Dermis blood vessel endothelial cell (primary cell): ENCODE data around the gene GNA14. TPM values are rescaled to one million over a fixed set of nuclear protein-coding genes. Genes with fewer than 3 reads are reported as not detected.
"Not testable (repeated sequence)": the region's sequence is repeated elsewhere in the genome, so short reads cannot be mapped to it uniquely, and the experiment has no call there.

Experiments used
- DNase-seq: peaks from one replicate; pipeline ENCODE4 v3.0.0; 2010
- total RNA-seq: library from RNA; depleted of rRNA; stranded (reverse); fragments of >200 nt; gene quantifications from 2 replicates; pipeline ENCODE4 v1.2.3, GENCODE V29; 2014

GNA14 gene
- total RNA-seq, result 16.8 and 34.9 TPM in 2 replicates

DNA sequence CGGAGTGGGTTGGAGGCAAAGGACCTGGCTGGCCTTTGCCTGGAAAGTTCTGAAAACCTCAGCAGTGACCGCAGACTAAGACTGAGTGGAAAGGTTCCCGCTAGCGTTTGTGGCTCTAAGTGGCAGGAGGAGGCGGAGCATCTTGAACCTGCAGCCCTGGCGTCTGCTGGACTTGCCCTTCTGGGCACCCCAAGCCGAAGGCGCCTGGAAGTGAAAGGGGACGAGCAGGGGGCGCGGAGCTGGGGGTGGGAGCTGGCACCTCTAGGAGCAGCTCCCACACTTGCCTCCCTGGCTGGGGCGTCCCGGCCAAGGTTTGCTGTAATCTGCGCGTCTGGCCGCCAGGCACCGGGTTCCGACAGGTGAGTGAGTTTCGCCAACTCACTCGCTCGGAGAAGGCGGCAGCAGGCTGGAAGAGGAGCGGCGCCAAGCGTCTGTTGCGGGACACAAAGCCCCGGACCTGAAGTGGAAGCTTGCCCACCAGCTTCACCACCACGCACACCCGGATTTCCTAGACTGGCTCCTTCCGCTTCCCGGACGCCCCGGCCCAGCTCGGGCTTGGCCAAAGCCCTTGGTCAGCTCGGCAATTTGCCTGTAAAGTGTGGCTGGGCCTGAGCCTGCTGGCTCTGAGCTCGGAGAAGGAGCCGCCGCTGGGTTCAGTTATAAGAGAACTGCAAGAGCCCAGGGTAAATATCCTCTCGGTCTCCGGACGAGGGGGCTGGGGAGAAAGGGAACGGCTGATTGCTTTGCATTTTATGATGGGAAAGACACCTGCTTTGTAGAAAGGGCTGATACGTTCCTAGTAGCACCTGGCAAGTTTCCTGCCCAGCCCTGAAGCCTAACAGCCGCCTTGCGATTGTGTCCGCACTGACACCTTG lies at the start of gene GNA14:
TSS of gene GNA14 (minus strand) at position 89 of the 875 bp plus-strand sequence. CDS start 529 bp downstream, outside the sequence.
- DNase-seq, result peak; percentile 60

DNA sequence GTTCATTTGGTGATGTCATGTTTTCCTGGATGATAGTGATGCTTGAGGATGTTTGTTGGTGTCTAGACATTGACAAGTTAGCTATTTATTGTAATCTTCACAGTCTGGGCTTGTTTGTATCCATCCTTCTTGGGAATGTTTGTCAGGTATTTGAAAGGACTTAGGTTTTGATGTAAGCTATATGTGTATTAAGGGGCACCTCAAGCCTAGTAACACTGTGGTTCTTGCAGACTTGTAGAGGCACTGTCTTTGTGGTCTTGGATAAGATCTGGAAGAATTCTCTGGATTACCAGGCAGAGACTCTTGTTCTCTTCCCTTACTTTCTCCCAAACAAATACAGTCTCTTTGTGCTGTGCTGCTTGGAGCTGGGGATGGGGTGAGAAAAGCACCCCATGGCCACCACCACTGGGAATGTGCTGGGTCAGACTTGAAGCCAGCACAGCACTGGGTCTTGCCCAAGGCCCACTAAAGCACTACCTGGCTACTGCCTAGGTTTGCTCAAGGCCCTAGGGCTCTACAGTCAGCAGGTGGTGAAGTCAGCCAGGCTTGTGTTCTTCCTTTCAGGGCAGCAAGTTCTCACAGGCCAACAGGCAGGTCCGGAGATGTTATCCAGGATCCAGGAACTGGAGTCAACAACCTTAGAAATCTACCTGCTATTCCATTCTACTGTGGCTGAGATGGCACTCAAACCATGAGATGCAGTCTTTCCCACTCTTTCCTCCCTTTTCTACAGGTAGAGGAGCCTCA lies 49.3 kb upstream of the GNA14 start:
- no peak for DNase-seq

DNA sequence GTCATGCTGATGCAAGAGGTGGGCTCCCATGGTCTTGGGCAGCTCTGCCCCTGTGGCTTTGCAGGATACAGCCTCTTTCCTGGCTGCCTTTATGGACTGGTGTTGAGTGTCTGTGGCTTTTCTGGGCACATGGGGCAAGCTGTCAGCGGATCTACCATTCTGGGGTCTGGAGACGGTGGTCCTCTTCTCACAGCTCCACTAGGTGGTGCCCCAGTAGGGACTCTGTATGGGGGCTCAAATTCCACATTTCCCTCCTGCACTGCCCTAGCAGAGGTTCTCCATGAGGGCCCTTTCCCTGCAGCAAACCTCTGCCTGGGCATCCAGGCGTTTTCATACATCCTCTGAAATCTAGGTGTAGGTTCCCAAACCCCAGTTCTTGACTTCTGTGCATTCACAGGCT lies 42.6 kb upstream of the GNA14 start:
- DNase-seq, result not testable (repeated sequence)

DNA sequence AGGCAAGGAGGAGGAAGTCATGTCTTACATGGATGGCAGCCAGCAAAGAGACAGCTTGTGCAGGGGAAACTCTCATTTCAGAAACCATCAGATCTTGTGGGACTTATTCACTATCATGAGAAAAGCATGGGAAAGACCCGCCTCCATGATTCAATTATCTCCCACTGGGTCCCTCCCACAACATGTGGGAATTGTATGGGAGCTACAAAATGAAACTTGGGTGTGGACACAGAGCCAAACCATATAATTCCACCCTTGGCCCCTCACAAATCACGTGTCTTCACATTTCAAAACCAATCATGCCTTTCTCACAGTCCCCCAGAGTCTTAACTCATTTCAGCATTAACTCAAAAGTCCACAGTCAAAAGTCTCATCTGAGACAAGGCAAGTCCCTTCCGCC lies 42.0 kb upstream of the GNA14 start:
- not testable (repeated sequence) for DNase-seq

DNA sequence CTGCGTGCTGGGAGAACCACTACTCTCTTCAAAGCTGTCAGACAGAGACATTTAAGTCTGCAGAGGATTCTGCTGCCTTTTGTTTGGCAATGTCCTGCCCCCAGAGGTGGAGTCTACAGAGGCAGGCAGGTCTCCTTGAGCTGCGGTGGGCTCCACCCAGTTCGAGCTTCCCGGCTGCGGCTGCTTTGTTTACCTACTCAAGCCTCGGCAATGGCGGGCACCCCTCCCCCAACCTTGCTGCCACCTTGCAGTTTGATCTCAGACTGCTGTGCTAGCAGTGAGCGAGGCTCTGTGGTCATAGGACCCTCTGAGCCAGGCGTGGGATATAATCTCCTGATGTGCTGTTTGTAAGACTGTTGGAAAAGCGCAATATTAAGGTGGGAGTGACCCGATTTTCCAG lies 39.6 kb upstream of the GNA14 start:
- not testable (repeated sequence) for DNase-seq

DNA sequence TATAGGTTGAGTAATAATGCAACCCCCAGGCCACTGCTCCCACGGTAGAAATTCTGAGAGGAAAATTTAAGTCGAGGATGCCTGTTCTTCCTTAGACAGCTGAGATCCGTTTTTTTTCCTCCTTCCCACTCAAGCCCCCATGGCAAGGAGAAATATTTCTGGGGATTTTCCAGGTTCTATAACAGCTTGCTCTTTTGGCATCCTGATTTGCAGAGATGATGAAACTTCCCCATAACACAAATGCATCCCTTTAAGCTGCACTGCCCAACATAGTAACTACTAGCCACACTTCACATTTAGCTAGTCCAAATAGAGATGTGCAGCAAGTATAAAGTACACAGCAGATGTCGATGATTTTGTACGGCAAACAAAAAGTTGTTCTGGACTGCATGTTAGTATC lies 32.5 kb upstream of the GNA14 start:
- no peak for DNase-seq

DNA sequence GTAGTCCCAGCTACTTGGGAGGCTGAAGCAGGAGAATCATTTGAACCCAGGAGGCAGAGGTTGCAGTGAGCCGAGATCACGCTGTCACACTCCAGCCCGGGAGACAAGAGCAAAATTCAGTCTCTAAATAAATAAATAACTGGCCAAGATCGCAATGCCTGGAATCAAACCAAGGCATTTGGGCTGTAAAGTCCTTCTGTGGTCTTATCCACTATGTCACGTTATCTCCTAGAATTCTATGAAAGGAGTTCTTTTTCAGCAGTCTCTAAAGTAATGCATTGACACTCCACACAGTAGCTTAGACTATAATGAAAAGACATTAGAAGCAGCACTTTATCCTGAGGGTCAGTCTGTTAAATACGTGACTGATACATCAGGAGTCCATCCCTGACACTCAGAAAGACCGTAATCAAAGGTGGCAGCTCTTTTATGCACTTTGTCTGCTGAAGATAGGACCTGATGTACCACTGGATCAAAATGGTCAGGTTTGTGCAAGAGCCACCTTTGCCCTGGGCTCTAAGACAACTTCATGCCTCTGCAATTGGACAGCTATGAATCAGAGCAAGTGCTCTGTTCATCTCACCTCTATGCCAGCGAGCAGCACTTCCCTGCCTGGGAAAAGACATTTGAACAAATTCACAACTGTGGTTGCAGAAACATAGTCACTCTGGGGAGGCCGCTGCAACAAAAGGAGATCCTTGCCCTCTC lies 31.7 kb upstream of the GNA14 start:
- DNase-seq, result no peak

DNA sequence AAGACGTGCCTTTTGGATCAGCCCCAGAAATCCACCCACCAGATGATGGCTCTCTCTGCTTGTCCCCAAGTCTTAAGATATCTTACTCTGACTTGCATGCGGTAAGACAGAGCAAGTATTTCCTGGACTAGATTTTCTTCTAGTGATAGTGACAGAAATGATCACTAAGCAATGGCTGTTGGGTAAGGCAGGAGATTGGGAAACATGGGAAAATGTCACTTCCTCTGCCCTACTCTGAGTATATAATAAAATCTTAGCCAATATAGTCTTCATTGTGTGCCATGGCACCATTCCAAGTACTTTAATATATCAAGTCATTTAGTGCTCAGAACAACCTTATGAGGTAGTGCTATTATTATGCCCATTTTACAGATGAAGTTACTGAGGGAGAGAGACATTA lies 31.0 kb upstream of the GNA14 start:
- DNase-seq, result peak; percentile 43

DNA sequence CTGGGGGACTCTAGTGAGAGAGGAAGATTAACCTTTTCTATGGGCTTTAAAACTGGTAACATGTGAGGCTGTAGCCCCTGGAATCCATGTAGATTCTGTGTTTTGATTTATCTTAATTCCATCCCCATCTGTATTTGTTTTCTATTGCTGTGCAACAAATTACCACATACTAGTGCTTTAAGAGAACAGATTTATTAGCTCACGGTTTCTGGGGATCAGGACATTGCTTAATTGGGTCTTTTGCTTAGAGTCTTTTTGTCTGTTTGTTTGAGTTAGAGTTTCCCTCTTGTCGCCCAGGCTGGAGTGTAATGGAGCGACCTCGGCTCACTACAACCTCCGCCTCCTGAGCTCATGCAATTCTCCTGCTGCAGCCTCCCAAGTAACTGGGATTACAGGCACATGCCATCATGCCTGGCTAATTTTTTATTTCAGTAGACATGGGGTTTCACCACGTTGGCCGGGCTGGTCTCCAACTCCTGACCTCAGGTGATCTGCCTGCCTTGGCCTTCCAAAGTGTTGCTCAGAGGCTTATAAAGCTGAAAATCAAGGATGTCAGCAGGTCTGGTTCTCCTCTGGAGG lies 29.9 kb upstream of the GNA14 start:
- no peak for DNase-seq

DNA sequence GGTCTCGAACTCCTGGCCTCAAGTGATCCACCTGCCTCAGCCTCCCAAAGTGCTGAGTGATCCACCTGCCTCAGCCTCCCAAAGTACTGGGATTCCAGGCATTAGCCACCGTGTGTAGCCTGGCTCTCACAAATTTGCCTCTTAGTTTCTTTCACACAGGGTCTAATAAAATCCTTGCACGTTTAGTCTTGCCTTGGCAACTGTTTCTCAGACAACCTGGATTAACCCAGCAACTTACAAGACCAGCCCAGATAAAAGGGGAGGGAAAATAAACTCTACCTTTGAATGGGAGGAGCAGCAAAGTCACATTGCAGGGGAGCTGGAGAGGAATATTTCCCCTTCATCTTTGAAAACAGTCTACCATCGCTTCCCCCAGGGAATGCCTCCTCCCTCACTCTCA lies 29.3 kb upstream of the GNA14 start:
- DNase-seq, result no peak

DNA sequence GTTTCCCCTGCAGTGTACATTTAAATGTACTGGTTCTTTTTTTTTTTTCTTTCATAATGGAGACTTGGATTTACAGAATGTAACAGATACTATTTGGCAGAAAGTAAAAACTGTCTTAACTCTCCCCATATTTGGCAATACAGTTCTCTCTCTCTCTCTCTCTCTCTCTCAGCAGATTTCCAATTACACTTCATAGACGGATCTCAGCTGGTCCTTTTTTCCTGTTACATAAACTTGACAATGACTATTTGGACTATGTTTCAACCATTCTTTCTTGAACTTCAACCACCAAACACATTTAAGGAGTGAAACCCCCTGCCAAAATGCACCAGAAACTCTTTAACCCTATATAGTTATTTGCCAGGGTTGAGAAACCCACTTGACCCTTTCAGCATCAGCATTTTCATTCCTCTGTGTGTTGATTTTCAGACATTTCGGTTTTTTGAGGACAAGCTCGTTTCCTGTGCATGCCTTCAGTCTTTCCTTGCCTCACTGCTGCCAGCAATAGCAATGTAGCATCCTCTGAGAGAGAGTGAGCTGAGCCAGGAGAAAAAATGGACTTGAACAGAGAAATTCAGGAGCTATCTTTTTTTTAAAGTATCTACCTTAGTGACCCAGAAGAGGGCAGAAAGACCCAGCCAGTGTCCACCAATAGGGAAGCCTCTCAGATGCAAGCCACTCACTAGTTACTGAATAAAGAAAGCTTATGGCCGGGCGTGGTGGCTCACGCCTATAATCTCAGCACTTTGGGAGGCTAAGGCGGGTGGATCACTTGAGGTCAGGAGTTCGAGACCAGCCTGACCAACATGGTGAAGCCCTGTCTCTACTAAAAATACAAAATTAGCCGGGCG lies 26.0 kb upstream of the GNA14 start:
- no peak for DNase-seq

DNA sequence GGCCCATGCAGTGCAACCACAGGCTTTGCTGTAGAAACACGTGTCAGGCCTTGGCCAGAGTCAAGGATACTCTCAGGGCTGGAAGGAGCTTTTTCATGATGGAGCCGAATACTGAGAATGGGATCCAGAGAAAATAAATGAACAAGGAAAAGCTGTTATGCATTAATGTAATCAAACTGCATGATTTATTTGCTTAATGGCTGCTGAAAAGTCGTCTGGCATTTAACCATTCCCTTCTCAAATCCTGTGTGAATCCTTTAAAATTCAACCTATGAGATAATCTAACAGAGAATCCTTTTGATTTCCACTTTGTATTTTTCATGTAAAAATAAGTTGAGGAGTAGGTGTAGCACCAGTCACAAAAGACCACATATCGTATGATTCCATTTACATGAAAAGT lies 24.1 kb upstream of the GNA14 start:
- no peak for DNase-seq

DNA sequence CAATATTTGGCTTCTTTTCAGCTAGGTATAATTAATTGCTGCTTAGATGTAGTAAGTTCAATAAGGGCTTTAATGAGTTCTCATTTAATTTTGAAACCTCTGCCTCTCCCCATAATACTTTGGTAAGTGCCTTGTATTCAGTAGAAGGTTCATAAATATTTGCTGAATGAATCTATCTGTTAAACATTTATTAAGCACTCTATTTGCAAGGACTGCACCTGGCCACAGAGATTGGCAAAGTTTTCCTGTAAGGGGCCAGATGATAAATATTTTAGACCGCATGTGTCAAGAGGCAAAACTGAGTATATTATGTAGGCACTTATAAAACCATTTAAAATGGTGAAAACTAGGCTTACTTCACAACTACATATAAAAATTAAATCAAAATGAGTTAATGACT lies 19.0 kb upstream of the GNA14 start:
- no peak for DNase-seq

DNA sequence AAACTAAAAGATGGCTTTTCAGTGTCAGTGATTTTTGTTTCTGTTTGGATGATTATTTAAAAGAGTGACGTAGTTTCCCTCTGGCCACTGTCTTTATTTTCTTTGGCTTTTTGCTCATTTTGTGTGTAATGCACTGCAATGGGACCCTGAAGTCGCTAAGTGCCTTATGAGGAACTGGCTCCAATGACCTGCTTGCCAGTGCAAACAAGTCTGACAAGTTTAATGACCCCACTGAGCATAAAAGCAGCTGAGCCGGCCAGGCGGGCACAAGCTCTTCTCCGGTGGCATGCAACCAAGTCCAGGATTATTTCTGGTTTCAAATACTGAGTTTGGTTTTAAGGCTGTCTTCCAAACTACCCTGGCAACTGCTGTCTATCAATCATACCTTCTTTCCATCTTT lies 15.6 kb upstream of the GNA14 start:
- DNase-seq, result peak; percentile 62

DNA sequence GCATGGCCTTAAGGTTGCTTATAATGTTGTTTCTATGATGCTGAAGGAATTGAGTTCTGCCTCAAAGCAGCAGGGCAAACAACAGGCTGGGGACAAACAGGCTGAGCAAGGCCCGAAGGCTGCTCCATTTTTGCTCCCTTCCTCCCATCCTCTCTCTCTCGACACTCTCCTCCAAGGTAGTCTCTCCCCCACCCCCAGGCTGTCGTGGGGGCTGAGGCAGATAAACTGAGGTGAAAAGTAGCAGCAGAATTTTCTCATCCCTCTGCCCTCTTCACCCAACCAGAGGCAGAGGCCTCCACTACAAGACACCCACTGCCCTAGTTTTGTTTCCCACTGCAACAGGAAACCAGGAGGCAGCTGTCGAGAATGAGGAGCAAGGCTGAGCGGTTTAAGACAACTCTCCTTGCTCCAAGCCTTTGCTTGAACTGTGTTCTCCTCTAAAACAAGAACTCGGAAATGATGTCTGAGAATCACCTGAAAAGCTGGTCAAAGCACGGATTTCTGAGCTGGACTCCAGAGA lies 13.5 kb upstream of the GNA14 start:
- DNase-seq, result no peak

DNA sequence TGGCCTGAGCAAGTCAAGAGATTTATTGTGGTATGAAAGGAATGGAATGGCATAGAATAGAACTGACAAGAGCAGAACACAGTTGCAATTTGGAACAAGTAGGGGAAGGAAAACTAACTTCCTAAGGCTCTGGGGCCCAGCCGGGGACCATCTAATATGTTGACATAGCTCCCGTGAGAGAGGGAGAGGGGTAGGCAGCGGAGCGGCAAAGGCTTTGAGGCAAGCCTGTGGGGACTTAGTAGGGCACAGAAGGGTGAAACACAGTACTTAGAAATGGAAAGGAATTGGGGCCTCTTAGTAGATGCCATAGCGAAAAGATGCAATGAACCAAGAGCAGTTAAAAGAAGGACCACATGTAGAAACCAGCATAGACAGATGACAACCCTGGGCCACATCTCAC lies 11.8 kb upstream of the GNA14 start:
- DNase-seq, result no peak

DNA sequence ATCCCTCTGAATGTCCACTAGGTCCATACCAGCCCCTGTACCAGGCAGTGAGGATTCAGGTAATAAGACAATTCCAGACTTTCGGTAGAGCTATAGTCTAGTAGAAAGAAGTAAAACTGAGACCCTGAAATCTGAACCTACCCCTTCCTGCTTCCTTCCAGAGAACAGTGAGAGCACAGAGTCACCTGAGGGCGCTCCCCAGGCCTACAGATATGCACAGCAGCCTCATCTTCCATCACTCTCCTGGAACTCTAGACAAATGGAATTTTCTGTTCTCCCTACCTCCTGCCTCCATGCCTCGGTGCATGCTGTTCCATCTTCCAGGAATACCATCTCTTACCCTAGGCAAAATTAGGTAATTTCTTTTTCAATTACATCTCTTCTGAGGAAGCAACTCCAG lies 3.1 kb upstream of the GNA14 start:
- DNase-seq, result no peak

DNA sequence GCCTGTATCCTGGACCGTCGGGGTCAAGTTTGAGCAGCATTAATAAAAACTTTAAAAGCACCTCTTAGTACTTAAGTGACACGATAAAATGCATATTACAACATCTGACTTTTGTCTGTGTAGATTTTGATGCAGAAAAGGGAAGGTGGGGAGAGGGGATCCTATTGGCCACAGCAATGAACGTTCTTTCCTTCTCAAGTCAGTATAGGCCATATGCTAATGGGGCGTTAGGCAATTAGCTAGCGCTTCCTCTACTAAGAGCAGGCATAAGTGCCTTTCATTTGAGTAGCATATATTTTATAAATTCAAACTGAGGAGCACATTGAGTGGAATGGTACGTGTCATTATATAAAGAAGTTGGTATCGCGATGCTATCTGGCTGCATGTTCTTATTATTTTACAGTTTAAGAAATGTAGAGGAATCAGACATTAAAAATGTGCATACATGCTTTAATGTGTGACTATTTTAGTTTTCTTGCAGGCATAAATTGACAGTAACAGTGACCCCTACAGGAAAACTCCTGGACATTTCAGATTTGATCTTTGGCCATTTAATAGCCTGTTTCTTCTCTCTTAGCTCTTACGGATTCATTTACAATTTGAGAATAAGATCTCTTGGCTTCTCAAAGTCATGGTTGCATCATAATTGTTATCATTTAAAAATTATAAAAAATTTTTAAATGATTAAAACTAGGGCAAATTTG lies 1.1 kb upstream of the GNA14 start:
- DNase-seq, result peak; percentile 69

DNA sequence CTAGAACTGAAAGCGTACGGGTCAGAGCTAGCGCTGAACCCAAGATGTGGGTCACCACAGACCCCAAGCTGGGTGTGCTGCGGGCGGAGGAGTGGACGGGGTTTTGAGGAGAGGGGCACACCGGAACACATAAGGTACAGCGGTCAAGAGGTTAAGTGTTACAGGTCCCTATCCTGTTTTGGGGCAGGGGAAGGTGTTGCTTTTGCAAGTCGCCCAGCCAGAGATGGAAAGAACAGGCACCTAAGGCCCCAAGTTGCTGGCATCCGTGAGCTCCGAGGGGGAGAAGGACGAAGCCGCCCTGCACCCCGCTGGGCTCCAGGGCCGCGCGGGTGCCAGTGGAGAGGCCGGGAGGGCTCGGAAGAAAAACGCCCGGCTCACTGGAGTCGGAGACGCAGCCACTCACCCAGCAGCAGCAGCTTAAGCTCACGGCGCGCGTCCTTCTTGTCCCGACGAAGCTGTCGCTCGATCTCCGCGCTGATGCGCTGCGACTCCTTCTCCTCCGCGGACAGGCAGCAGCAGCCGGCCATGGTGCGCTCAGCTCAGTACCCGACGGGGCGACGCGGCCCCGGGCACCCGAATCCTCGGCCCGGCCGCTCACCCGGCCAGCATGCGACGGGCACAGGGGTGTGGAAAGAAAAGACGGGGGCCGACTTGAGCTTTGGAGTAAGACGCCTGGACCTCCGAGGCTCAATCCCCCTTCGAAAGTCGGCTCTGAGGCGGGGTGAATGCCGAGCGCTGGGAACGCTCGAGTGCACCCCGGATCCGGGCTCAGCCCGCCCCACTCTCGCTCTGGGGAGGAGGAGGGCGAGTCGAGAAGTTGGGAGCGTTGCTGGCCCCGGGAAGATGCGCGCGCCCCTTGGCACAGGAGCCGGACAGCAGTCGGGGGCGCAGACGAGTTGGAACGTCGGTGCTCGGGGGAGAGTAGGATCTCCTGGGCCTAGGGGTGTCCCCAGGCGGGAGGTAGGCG lies 572 bp downstream of the GNA14 start:
- DNase-seq, result peak; percentile 57

DNA sequence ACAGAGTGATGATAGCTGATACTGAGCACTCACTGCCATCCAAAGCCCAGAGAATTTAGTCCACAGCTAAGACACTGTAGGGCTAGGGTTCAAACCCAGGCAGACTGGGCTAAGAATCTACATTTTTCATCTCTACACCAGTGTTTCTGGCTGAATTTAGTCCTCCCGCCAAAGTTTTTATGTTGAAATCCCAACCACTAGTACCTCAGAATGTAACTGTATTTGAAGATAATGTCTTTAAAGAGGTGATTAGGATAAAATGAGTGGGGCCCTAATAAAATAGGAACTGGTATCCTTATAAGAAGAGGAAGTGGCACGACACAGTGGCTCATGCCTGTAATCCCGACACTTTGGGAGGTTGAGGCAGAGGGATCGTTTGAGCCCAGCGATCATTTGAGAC lies 4.3 kb downstream of the GNA14 start:
- no peak for DNase-seq
